Smooth muscle cell (in vitro differentiated cells): ENCODE results near the gene EFNA4. TPM values are rescaled to one million over a fixed set of nuclear protein-coding genes. Genes with fewer than 3 reads are reported as not detected.

Experiments used
- DNase-seq: peaks from one replicate; lab custom pipeline; 2025; ENCODE audit not compliant: unreplicated experiment; lab: John Stamatoyannopoulos, UW
- H2AFZ ChIP-seq: fragments of 200-600 bp; sonication (generic); 2 replicates; pipeline ENCODE4 v1.6.0; 2016; ENCODE audit warnings: antibody characterized with exemption, low read depth, mild to moderate bottlenecking
- H3F3A ChIP-seq: fragments of 200-600 bp; sonication (generic); 2 replicates; pipeline ENCODE4 v1.6.0; 2017; ENCODE audit warnings: antibody characterized with exemption, low read depth
- H3K27ac ChIP-seq: fragments of 200-600 bp; sonication (generic); 2 replicates; pipeline ENCODE4 v1.5.1; 2016; ENCODE audit warnings: low read depth, mild to moderate bottlenecking
- H3K27me3 ChIP-seq: fragments of 200-600 bp; sonication (generic); 2 replicates; pipeline ENCODE4 v1.6.1; 2016; ENCODE audit warnings: low read depth, mild to moderate bottlenecking
- H3K36me3 ChIP-seq: fragments of 200-600 bp; sonication (generic); 2 replicates; pipeline ENCODE4 v1.5.1; 2016; ENCODE audit warnings: low read depth
- H3K4me1 ChIP-seq: fragments of 200-600 bp; sonication (generic); 2 replicates; pipeline ENCODE4 v1.5.1; 2016; ENCODE audit warnings: low read depth
- H3K4me2 ChIP-seq: fragments of 200-600 bp; sonication (generic); 2 replicates; pipeline ENCODE4 v1.6.0; 2016; ENCODE audit warnings: mild to moderate bottlenecking
- H3K4me3 ChIP-seq: fragments of 200-600 bp; sonication (generic); 2 replicates; pipeline ENCODE4 v1.5.1; 2016; ENCODE audit warnings: mild to moderate bottlenecking
- H3K79me2 ChIP-seq: fragments of 200-600 bp; sonication (generic); 2 replicates; pipeline ENCODE4 v1.6.0; 2016; ENCODE audit warnings: low read depth, mild to moderate bottlenecking
- H3K9ac ChIP-seq: fragments of 200-600 bp; sonication (generic); 2 replicates; pipeline ENCODE4 v1.6.0; 2016; ENCODE audit warnings: low read depth
- H3K9me3 ChIP-seq: fragments of 200-600 bp; sonication (generic); replicated peaks from 2 replicates; pipeline ENCODE4 v1.5.1; 2016; ENCODE audit warnings: low read depth
- H4K20me1 ChIP-seq: fragments of 200-600 bp; sonication (generic); 2 replicates; pipeline ENCODE4 v1.6.0; 2016; ENCODE audit warnings: low read depth
- CTCF ChIP-seq: fragments of 200-600 bp; sonication (generic); IDR thresholded peaks from 2 replicates; pipeline ENCODE4 v1.5.1; 2017; ENCODE audit warnings: borderline replicate concordance, mild to moderate bottlenecking, antibody characterized with exemption; ENCODE audit not compliant: insufficient read depth, poor library complexity, severe bottlenecking
- WGBS: methylation state at CpG from one replicate; pipeline ENCODE4 v1.1.7; 2016; ENCODE audit warnings: low lambda C conversion rate; 5-methylcytosine and 5-hydroxymethylcytosine counted together
- polyA plus RNA-seq: library from polyadenylated mRNA; unstranded; fragments of >200 nt; fragmentation: Nextera tagmentation; extraction: Ambion mirVana; gene quantifications from 2 replicates; pipeline ENCODE4 v1.2.1, GENCODE V29; 2016
- total RNA-seq: library from RNA; depleted of rRNA; stranded (reverse); fragments of >200 nt; gene quantifications from 2 replicates; pipeline ENCODE4 v1.2.3, GENCODE V29; 2014

EFNA4 gene
- total and polyA plus RNA-seq, 2 experiments from 2014 or later = 18.1 to 27.6 TPM

GRCh38 chr1:155057788-155058211 is 5.7 kb upstream of the EFNA4 start:
- DNase-seq = no peak
- Histone ChIP-seq H3K4me2 (no peak overlapping the region), H2AFZ (no peak overlapping the region), H4K20me1 (no peaks in the 10 kb centered on the region), H3K4me1 (peaks cover 11% of the 10 kb centered on the region), H3K9me3 (no peaks in the 10 kb centered on the region), H3K79me2 (no peaks in the 10 kb centered on the region), H3K9ac (no peak overlapping the region), H3K27me3 (no peaks in the 10 kb centered on the region), H3K27ac (no peak overlapping the region), H3K36me3 (no peaks in the 10 kb centered on the region), H3K4me3 (no peak overlapping the region), H3F3A (no peaks in the 10 kb centered on the region)
- TF ChIP-seq CTCF = peak; percentile 27
- 92% methylated on average over 13 of the region's 13 CpGs for WGBS

GRCh38 chr1:155060736-155061135 is 2.8 kb upstream of the EFNA4 start:
- no peaks in the 10 kb centered on the region for H3K27me3 ChIP-seq
- no peak overlapping the region for H3K4me2 ChIP-seq
- H3F3A ChIP-seq = no peaks in the 10 kb centered on the region
- no peak overlapping the region for H3K4me3 ChIP-seq
- no peaks in the 10 kb centered on the region for H3K36me3 ChIP-seq
- no peak for DNase-seq
- no peak overlapping the region for H2AFZ ChIP-seq
- no peak overlapping the region for H3K27ac ChIP-seq
- no peak overlapping the region for H3K9ac ChIP-seq
- H4K20me1 ChIP-seq = peaks cover 13% of the 10 kb centered on the region
- H3K79me2 ChIP-seq = peaks cover 12% of the 10 kb centered on the region
- peaks cover 21% of the 10 kb centered on the region for H3K4me1 ChIP-seq
- WGBS = 92% methylated on average over 8 of the region's 8 CpGs
- no peak for TF ChIP-seq CTCF
- no peaks in the 10 kb centered on the region for H3K9me3 ChIP-seq

GRCh38 chr1:155061381-155062150 is 2.0 kb upstream of the EFNA4 start:
- peak; percentile 93 for TF ChIP-seq CTCF
- Histone ChIP-seq H3K4me1 (peaks cover 21% of the 10 kb centered on the region), H3K4me2 (peak overlapping the region; percentile 99), H4K20me1 (peaks cover 21% of the 10 kb centered on the region), H3K27ac (no peak overlapping the region), H3K79me2 (peaks cover 12% of the 10 kb centered on the region), H3K36me3 (no peaks in the 10 kb centered on the region), H3K4me3 (no peak overlapping the region), H2AFZ (no peak overlapping the region), H3K9me3 (no peaks in the 10 kb centered on the region), H3K9ac (no peak overlapping the region), H3F3A (no peaks in the 10 kb centered on the region), H3K27me3 (no peaks in the 10 kb centered on the region)
- peak; percentile 77 for DNase-seq
- WGBS = 32% methylated on average over 21 of the region's 21 CpGs
